H1 (cell line): ENCODE data around the gene PDE8B. TPM values are rescaled to one million over a fixed set of nuclear protein-coding genes. Genes with fewer than 3 reads are reported as not detected.

Experiments
- BRCA1 ChIP-seq: IDR thresholded peaks from 2 replicates; pipeline ENCODE4 v1.6.1; 2012; ENCODE audit warnings: low read depth, low read length, improper control_type of control experiment
- SAP30 ChIP-seq: fragments of 300-600 bp; sonication (generic); IDR thresholded peaks from 2 replicates; pipeline ENCODE4 v1.7.1; 2012; ENCODE audit warnings: low read length, moderate library complexity, mild to moderate bottlenecking, inconsistent platforms; ENCODE audit not compliant: insufficient read depth, insufficient replicate concordance
- SUZ12 ChIP-seq: fragments of 200-600 bp; sonication (generic); IDR thresholded peaks from 2 replicates; pipeline ENCODE4 v1.6.1; 2012; ENCODE audit warnings: mild to moderate bottlenecking, inconsistent platforms, low read length, moderate library complexity, mixed read lengths
- TBP ChIP-seq: IDR thresholded peaks from 2 replicates; pipeline ENCODE4 v1.6.1; 2011; ENCODE audit warnings: low read depth, low read length, improper control_type of control experiment
- polyA plus RNA-seq, 7 experiments: library from polyadenylated mRNA; depleted of rRNA in 3 of 7; stranded (reverse) in 5 of 7; unstranded in 2 of 7; fragments of >200 nt in 5 of 7; fragments of 200-250 nt in 2 of 7; gene quantifications; 1 replicate in 5 of 7; 2 replicates in 1 of 7; 4 replicates in 1 of 7; pipeline versions ENCODE4 v1.2.1 to v1.2.3, GENCODE V29; 2011 to 2013; ENCODE audit warnings: missing spikeins in 2 of 7, mixed read lengths in 2 of 7
- total RNA-seq: library from RNA; stranded (reverse); fragmentation: NEBNext Ultra II Directional; extraction: Animal tissue kit (Norgen Biotek cat#: 25700); gene quantifications from 2 replicates; pipeline ENCODE4 v1.2.1, GENCODE V29; 2021

The PDE8B gene
- total and polyA plus RNA-seq, 2 of the 8 experiments (the other 6 are each of a cell fraction or from before 2014, with no cell fraction given) = 0.32 to 1.1 TPM

GRCh38 chr5:77391240-77391765, 180.8 kb downstream of the PDE8B start (continued):
- TF ChIP-seq TBP (no peak), BRCA1 (no peak), SAP30 (no peak), SUZ12 (no peak)
